ENCODE measurements around the gene CCR7.

CCR7 gene

GRCh38 chr17:40532520-40533253 is 32.6 kb downstream of the CCR7 start:
- DNase-seq, result no peak

GRCh38 chr17:40531051-40531991 is 34.0 kb downstream of the CCR7 start:
- DNase-seq, result no peak

GRCh38 chr17:40530531-40530994 is 34.7 kb downstream of the CCR7 start:
- no peak for DNase-seq

- DNase-seq, result no peak
Observed at GRCh38 chr17:40529991-40530390, 35.3 kb downstream of the CCR7 start.

GRCh38 chr17:40528692-40529417 is 36.4 kb downstream of the CCR7 start:
- no peak for DNase-seq

- DNase-seq, result no peak
Observed at GRCh38 chr17:40526668-40527067, 38.6 kb downstream of the CCR7 start.

- DNase-seq, result no peak
Observed at GRCh38 chr17:40525294-40525693, 40.0 kb downstream of the CCR7 start.

- DNase-seq, result no peak
Observed at GRCh38 chr17:40524243-40524965, 40.9 kb downstream of the CCR7 start.

- no peak for DNase-seq
Observed at GRCh38 chr17:40522961-40523310, 42.3 kb downstream of the CCR7 start.

- DNase-seq, result no peak
Observed at GRCh38 chr17:40522250-40522960, 42.9 kb downstream of the CCR7 start.

- no peak for DNase-seq
Observed at GRCh38 chr17:40520991-40521453, 44.2 kb downstream of the CCR7 start.

- no peak for DNase-seq
Observed at GRCh38 chr17:40519089-40519775, 46.0 kb downstream of the CCR7 start.

- no peak for DNase-seq
Observed at GRCh38 chr17:40518401-40519088, 46.7 kb downstream of the CCR7 start.

GRCh38 chr17:40517981-40518380 is 47.3 kb downstream of the CCR7 start:
- no peak for DNase-seq

GRCh38 chr17:40517286-40517662 is 48.0 kb downstream of the CCR7 start:
- DNase-seq, result no peak

- DNase-seq, result no peak
Observed at GRCh38 chr17:40516581-40517285, 48.5 kb downstream of the CCR7 start.

- no peak for DNase-seq
Observed at GRCh38 chr17:40515491-40516041, 49.7 kb downstream of the CCR7 start.

- DNase-seq, result no peak
Observed at GRCh38 chr17:40515011-40515410, 50.3 kb downstream of the CCR7 start.

GRCh38 chr17:40514013-40514875 is 51.0 kb downstream of the CCR7 start:
- no peak for DNase-seq
